Chondrocyte (in vitro differentiated cells): ENCODE results near the gene TFEC. TPM values are rescaled to one million over a fixed set of nuclear protein-coding genes. Genes with fewer than 3 reads are reported as not detected.

ENCODE experiments used
- DNase-seq: peaks from one replicate; pipeline ENCODE4 v3.0.0; 2021; ENCODE audit warnings: mixed read lengths, low spot score
- H3K27ac Mint-ChIP-seq: one replicate; pipeline ENCODE4 v1.8.0; 2021; ENCODE audit warnings: mild to moderate bottlenecking, moderate library complexity, mixed read lengths; ENCODE audit not compliant: unreplicated experiment
- H3K27me3 Mint-ChIP-seq: 2 replicates; pipeline ENCODE4 v1.8.0; 2021; ENCODE audit warnings: low read depth, mixed read lengths
- H3K36me3 Mint-ChIP-seq: 2 replicates; pipeline ENCODE4 v1.8.0; 2021; ENCODE audit warnings: low read depth, mixed read lengths
- H3K4me1 Mint-ChIP-seq: 2 replicates; pipeline ENCODE4 v1.8.0; 2021; ENCODE audit warnings: low read depth, mild to moderate bottlenecking, mixed read lengths
- H3K4me3 Mint-ChIP-seq: one replicate; pipeline ENCODE4 v1.8.0; 2021; ENCODE audit warnings: mild to moderate bottlenecking, moderate library complexity, mixed read lengths; ENCODE audit not compliant: unreplicated experiment
- H3K9me3 Mint-ChIP-seq: 2 replicates; pipeline ENCODE4 v1.8.0; 2021; ENCODE audit warnings: low read depth, mixed read lengths
- CTCF ChIP-seq: fragments of 200-600 bp; sonication (generic); IDR thresholded peaks from 2 replicates; pipeline ENCODE4 v1.5.0; 2021; ENCODE audit warnings: antibody characterized with exemption, mild to moderate bottlenecking, moderate library complexity
- total RNA-seq: library from RNA; stranded (reverse); gene quantifications from 3 replicates; pipeline ENCODE4 v1.2.1, GENCODE V29; 2021

The TFEC gene
- total RNA-seq, 1 donor from 2014 or later: 0.17 TPM

DNA sequence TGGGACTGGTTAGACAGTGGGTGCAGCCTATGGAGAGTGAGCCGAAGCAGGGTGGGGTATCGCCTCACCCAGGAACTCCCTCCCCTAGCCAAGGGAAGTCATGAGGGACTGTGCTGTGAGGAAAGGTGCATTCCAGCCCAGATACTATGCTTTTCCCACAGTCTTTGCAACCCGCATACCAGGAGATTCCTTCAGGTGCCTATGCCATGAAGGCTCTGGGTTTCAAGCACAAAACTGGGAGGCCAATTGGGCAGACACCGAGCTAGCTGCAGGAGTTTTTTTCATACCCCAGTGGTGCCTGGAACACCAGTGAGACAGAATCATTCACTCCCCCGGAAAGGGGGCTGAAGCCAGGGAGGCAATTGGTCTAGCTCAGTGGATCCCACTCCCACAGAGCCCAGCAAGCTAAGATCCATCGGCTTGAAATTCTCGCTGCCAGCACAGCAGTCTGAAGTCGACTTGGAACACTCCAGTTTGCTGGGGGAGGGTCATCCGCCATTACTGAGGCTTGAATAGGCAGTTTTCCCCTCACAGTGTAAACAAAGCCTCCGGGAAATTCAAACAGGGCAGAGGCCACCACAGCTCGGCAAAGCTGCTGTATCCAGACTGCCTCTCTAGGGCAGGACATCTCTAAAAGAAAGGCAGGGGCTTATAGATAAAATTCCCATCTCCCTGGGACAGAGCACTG, 141.4 kb downstream of the TFEC start:
- no peak for DNase-seq
- Mint-ChIP-seq H3K4me1 (no peaks in the 10 kb centered on the region), H3K27me3 (no peaks in the 10 kb centered on the region), H3K9me3 (peaks cover 29% of the 10 kb centered on the region), H3K36me3 (peaks cover 2% of the 10 kb centered on the region), H3K27ac (no peak overlapping the region), H3K4me3 (no peak overlapping the region)
- TF ChIP-seq CTCF: no peak

DNA sequence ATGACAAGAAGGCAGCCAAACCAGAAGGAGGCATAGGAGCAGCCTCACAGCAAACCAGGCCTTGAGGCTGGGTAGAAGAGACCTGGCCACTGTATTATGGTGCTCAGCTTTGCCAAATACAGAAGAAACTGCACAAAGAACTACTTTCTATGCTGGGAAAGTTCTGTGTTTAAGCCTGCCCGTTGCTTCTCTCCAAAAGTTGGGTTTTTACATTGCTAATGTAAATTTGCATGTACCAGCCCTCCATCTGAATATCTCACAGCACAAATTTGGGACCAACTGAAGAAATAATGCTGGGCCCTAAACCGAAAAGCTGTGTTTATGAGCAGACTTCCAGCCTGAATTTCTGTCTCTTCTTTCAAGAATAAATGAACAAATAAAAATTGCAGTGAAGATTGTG, 145.0 kb downstream of the TFEC start:
- Mint-ChIP-seq H3K36me3 (no peaks in the 10 kb centered on the region), H3K4me3 (no peak overlapping the region), H3K27ac (no peak overlapping the region), H3K4me1 (no peaks in the 10 kb centered on the region), H3K27me3 (peaks cover under 1% of the 10 kb centered on the region), H3K9me3 (peaks cover 9% of the 10 kb centered on the region)
- TF ChIP-seq CTCF: no peak
- no peak for DNase-seq

Other genes with a start within 250 kb of the TFEC start
- gene TES, start 179.8 kb upstream of the TFEC start, total RNA-seq: 157 to 261 TPM (median 247 TPM) in 3 replicates